HEK293 (cell line): ENCODE measurements around the gene SAP30.
A peak's percentile ranks its signal among the peaks of the same experiment; 100 is the strongest.

Source experiments
- CTCF ChIA-PET: fragments of 350-600 bp; formaldehyde crosslinking; extraction: SDS; loops from one replicate; lab custom pipeline; 2021; ENCODE audit warnings: antibody characterized with exemption; lab: Yijun Ruan, JAX
- POLR2A ChIA-PET: fragments of 300-600 bp; formaldehyde crosslinking; extraction: SDS; loops from one replicate; lab custom pipeline; 2020; ENCODE audit warnings: antibody characterized with exemption, inconsistent platforms; lab: Yijun Ruan, JAX
- H3K27ac ChIP-seq: fragments of 200-500 bp; sonication (Bioruptor generic); 2 replicates; pipeline ENCODE4 v1.5.1; 2014; ENCODE audit warnings: low read depth, low read length, control low read depth, inconsistent platforms; ENCODE audit errors: extremely low read depth
- H3K36me3 ChIP-seq, 2 experiments: fragments of 200-500 bp in 1 of 2; sonication (Bioruptor generic) in 1 of 2; 1 replicate in 1 of 2; 2 replicates in 1 of 2; pipeline ENCODE4 v1.5.1; 2014 to 2017; ENCODE audit warnings: inconsistent platforms in 2 of 2, low read length in 2 of 2; ENCODE audit not compliant: control insufficient read depth in 2 of 2, insufficient read depth in 1 of 2
- H3K4me1 ChIP-seq: fragments of 200-500 bp; sonication (Bioruptor generic); 2 replicates; pipeline ENCODE4 v1.5.1; 2014; ENCODE audit warnings: mild to moderate bottlenecking, low read length, inconsistent platforms; ENCODE audit not compliant: control insufficient read depth, insufficient read depth
- H3K4me3 ChIP-seq: 2 replicates; pipeline ENCODE4 v1.5.1; 2011; ENCODE audit warnings: low read depth, mild to moderate bottlenecking, control low read depth, low read length, moderate library complexity
- H3K9me3 ChIP-seq: fragments of 200-500 bp; sonication (Bioruptor generic); 2 replicates; pipeline ENCODE4 v1.5.1; 2014; ENCODE audit warnings: low read depth, low read length, inconsistent platforms; ENCODE audit not compliant: control insufficient read depth, insufficient read depth
- CTCF ChIP-seq: fragments of 450-650 bp; formaldehyde crosslinking; IDR thresholded peaks from 2 replicates; pipeline ENCODE4 v1.5.1; 2016; ENCODE audit warnings: missing biosample characterization, missing genetic modification characterization
- IKZF3 ChIP-seq: fragments of 450-650 bp; IDR thresholded peaks from 2 replicates; pipeline ENCODE4 v1.5.0; 2018; ENCODE audit warnings: missing biosample characterization, mild to moderate bottlenecking, missing genetic modification characterization, moderate library complexity
- PRDM6 ChIP-seq: fragments of 450-650 bp; formaldehyde crosslinking; IDR thresholded peaks from 2 replicates; pipeline ENCODE4 v1.5.1; 2017; ENCODE audit warnings: missing biosample characterization, missing genetic modification characterization
- SALL2 ChIP-seq: fragments of 450-650 bp; formaldehyde crosslinking; IDR thresholded peaks from 2 replicates; pipeline ENCODE4 v1.5.0; 2017; ENCODE audit warnings: missing biosample characterization, mild to moderate bottlenecking, missing genetic modification characterization, borderline replicate concordance
- SP7 ChIP-seq: fragments of 450-650 bp; formaldehyde crosslinking; IDR thresholded peaks from 2 replicates; pipeline ENCODE4 v1.5.1; 2016; ENCODE audit warnings: missing biosample characterization, missing genetic modification characterization
- ZFP37 ChIP-seq: fragments of 450-650 bp; formaldehyde crosslinking; IDR thresholded peaks from 2 replicates; pipeline ENCODE4 v1.5.1; 2016; ENCODE audit warnings: missing biosample characterization, missing genetic modification characterization
- ZNF121 ChIP-seq: fragments of 450-650 bp; formaldehyde crosslinking; IDR thresholded peaks from 2 replicates; pipeline ENCODE4 v1.5.1; 2016; ENCODE audit warnings: missing biosample characterization, missing genetic modification characterization
- ZNF140 ChIP-seq: fragments of 450-650 bp; formaldehyde crosslinking; IDR thresholded peaks from 2 replicates; pipeline ENCODE4 v1.5.1; 2016; ENCODE audit warnings: missing biosample characterization, missing genetic modification characterization
- ZNF157 ChIP-seq: fragments of 450-650 bp; formaldehyde crosslinking; IDR thresholded peaks from 2 replicates; pipeline ENCODE4 v1.5.1; 2016; ENCODE audit warnings: missing biosample characterization, missing genetic modification characterization
- ZNF433 ChIP-seq: fragments of 450-650 bp; formaldehyde crosslinking; IDR thresholded peaks from 2 replicates; pipeline ENCODE4 v1.5.1; 2016; ENCODE audit warnings: missing biosample characterization, missing genetic modification characterization, low read depth
- ZNF449 ChIP-seq: fragments of 450-650 bp; formaldehyde crosslinking; IDR thresholded peaks from 2 replicates; pipeline ENCODE4 v1.5.1; 2017; ENCODE audit warnings: missing biosample characterization, mild to moderate bottlenecking, missing genetic modification characterization, moderate library complexity
- ZNF600 ChIP-seq: fragments of 450-650 bp; formaldehyde crosslinking; IDR thresholded peaks from 2 replicates; pipeline ENCODE4 v1.5.1; 2016; ENCODE audit warnings: missing biosample characterization, missing genetic modification characterization
- ZNF624 ChIP-seq: fragments of 450-650 bp; formaldehyde crosslinking; IDR thresholded peaks from 2 replicates; pipeline ENCODE4 v1.5.1; 2017; ENCODE audit warnings: missing biosample characterization, missing genetic modification characterization
- ZNF677 ChIP-seq: fragments of 450-650 bp; IDR thresholded peaks from 2 replicates; pipeline ENCODE4 v1.5.0; 2018; ENCODE audit warnings: missing biosample characterization, mild to moderate bottlenecking, missing genetic modification characterization, moderate library complexity
- ZNF701 ChIP-seq: fragments of 450-650 bp; formaldehyde crosslinking; IDR thresholded peaks from 2 replicates; pipeline ENCODE4 v1.5.1; 2016; ENCODE audit warnings: missing biosample characterization, missing genetic modification characterization
- TF ChIP-seq, protein P1 (sequence below): fragments of 450-650 bp; formaldehyde crosslinking; IDR thresholded peaks from 2 replicates; pipeline ENCODE4 v1.5.1; 2017; ENCODE audit warnings: missing biosample characterization, missing genetic modification characterization
- TF ChIP-seq, protein P2 (sequence below): fragments of 450-650 bp; formaldehyde crosslinking; IDR thresholded peaks from 2 replicates; pipeline ENCODE4; 2016; ENCODE audit warnings: missing biosample characterization, missing genetic modification characterization
- TF ChIP-seq, protein P3 (sequence below): fragments of 450-650 bp; formaldehyde crosslinking; IDR thresholded peaks from 2 replicates; pipeline ENCODE4 v1.5.1; 2016; ENCODE audit warnings: missing biosample characterization, missing genetic modification characterization

SAP30 gene

DNA sequence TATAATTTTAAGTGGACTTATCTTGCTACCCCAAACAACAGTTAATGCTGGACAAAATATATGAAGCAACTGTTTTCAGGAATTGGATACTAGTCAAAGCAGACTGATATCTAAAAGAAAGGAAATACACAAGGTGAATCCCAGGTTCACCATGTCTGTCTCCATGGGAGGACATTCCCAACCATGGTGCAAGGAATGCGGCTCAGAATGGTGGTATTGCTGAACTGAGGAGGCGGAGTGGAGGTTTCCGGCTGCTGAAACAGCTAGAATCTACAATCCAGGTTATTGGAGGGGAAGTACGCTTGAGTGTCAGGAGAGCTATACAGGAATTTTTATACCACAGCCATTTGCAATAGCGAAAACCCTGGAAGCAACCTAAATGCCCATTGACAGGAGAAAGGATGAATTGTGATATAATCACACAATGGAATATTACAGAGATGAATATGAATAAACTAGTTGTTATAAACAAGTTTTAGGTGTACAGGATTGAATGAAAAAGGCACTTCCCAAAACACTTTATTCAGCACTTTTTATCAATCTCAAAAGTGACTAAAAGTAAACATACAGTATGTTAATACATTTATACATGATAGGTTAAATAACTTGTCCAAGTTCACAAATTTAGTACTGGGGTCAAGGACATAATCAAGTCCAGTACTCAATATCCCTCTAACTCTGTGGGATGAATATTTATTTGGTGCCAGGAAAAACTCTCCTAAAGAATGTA, 45.6 kb upstream of the SAP30 start:
- no peak overlapping the region for H3K27ac ChIP-seq
- TF ChIP-seq, protein P1, sequence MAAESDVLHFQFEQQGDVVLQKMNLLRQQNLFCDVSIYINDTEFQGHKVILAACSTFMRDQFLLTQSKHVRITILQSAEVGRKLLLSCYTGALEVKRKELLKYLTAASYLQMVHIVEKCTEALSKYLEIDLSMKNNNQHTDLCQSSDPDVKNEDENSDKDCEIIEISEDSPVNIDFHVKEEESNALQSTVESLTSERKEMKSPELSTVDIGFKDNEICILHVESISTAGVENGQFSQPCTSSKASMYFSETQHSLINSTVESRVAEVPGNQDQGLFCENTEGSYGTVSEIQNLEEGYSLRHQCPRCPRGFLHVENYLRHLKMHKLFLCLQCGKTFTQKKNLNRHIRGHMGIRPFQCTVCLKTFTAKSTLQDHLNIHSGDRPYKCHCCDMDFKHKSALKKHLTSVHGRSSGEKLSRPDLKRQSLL (tag by site-specific recombination) = no peak
- TF ChIP-seq IKZF3 (tag by site-specific recombination) = 0 out of 2 replicates have a peak, but pooled peaks have one; percentile 13
- ChIA-PET POLR2A (interaction anchor here (0.8 to 1.3 kb wide), 2 partner anchors 9 to 10 kb away, joined by 3 to 7 read pairs; partner anchors contain the start of gene HMGB2), CTCF (interaction anchor here (2.6 kb wide), 1 partner anchor 24 kb away, joined by 7 read pairs; no protein-coding TSS in a partner anchor)
- H3K9me3 ChIP-seq = no peaks in the 10 kb centered on the region
- H3K4me3 ChIP-seq = no peak overlapping the region
- H3K36me3 ChIP-seq = peaks cover 14 to 65% of the 10 kb centered on the region in 2 experiments
- no peaks in the 10 kb centered on the region for H3K4me1 ChIP-seq

DNA sequence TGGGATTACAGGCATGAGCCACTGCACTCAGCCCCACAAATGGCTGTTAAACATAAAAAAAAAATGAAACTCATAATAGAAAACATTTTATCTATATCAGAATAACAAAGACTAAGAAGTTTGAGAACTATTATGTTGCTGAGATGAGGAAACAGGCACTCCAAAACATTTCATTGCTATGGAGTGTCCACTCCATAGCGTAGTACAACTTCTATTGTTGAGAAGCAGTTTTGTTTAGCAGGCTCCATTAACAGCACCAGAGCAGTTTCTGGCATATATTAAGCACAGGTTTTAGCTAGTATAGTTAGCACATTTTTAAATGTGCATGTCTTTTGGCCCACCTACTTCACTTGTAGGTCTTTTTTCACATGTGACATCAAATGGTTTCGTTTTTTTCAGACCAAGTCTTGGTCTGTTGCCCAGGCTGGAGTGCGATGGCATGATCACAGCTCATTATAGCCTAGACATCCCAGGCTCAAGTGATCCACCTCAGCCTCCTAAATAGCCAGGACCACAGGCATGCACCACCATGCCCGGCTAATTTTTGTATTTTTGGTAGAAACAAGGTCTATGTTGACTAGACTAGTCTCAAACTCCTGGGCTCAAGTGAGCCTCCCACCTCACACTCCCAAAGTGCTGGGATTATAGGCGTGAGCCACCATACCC, 42.4 kb upstream of the SAP30 start:
- peaks cover 4% of the 10 kb centered on the region; the same call in 1 of the 2 replicates for H3K4me1 ChIP-seq
- H3K36me3 ChIP-seq = peaks cover 33 to 73% of the 10 kb centered on the region in 2 experiments
- H3K9me3 ChIP-seq = no peaks in the 10 kb centered on the region
- no peak overlapping the region for H3K27ac ChIP-seq
- CTCF ChIA-PET = interaction anchor here (0.6 kb wide), 1 partner anchor 335 kb away, joined by 3 read pairs; no protein-coding TSS in a partner anchor
- H3K4me3 ChIP-seq = no peak overlapping the region
- POLR2A ChIA-PET = interaction anchor here (4.2 kb wide), 1 partner anchor 42 kb away, joined by 38 read pairs; the partner anchor contains the start of gene SAP30
- TF ChIP-seq ZNF600 (tag by site-specific recombination) = peak; percentile 44; the same call in 1 of the 2 replicates
- no peak for TF ChIP-seq ZNF157

DNA sequence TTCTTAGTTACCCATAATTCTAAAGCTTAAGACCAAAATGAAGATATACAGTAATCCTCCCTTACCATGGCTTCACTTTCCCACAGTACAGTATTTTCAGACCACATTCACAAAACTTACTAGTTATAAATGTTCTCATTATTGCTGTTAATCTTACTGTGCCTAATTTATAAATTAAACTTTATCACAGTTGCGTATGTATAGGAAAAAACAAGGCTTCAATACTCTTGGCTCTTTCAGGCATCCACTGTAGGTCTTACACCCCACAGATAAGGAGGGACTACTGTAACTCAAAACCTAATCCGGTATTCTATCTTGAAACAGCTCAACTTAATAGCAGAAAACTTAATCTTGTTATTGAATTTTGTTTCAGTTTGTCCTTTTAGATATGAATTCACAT, 40.2 kb upstream of the SAP30 start:
- TF ChIP-seq ZNF624 (tag by site-specific recombination) (no peak), ZNF677 (tag by site-specific recombination) (no peak), ZNF449 (tag by site-specific recombination) (no peak), CTCF (tag by site-specific recombination) (no peak), ZNF140 (tag by site-specific recombination) (no peak), ZNF121 (tag by site-specific recombination) (no peak), ZNF701 (no peak), ZNF433 (tag by site-specific recombination) (no peak), PRDM6 (tag by site-specific recombination) (no peak), SALL2 (tag by site-specific recombination) (no peak), ZFP37 (tag by site-specific recombination) (no peak), SP7 (tag by site-specific recombination) (no peak)
- TF ChIP-seq, protein P2, sequence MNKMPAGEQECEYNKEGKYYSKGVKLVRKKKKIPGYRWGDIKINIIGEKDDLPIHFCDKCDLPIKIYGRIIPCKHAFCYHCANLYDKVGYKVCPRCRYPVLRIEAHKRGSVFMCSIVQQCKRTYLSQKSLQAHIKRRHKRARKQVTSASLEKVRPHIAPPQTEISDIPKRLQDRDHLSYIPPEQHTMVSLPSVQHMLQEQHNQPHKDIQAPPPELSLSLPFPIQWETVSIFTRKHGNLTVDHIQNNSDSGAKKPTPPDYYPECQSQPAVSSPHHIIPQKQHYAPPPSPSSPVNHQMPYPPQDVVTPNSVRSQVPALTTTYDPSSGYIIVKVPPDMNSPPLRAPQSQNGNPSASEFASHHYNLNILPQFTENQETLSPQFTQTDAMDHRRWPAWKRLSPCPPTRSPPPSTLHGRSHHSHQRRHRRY (tag by site-specific recombination) = no peak
- TF ChIP-seq, protein P3, sequence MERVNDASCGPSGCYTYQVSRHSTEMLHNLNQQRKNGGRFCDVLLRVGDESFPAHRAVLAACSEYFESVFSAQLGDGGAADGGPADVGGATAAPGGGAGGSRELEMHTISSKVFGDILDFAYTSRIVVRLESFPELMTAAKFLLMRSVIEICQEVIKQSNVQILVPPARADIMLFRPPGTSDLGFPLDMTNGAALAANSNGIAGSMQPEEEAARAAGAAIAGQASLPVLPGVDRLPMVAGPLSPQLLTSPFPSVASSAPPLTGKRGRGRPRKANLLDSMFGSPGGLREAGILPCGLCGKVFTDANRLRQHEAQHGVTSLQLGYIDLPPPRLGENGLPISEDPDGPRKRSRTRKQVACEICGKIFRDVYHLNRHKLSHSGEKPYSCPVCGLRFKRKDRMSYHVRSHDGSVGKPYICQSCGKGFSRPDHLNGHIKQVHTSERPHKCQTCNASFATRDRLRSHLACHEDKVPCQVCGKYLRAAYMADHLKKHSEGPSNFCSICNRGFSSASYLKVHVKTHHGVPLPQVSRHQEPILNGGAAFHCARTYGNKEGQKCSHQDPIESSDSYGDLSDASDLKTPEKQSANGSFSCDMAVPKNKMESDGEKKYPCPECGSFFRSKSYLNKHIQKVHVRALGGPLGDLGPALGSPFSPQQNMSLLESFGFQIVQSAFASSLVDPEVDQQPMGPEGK (tag by site-specific recombination) = no peak
- peaks cover 4% of the 10 kb centered on the region for H3K4me1 ChIP-seq
- H3K9me3 ChIP-seq = no peaks in the 10 kb centered on the region
- peaks cover 33 to 68% of the 10 kb centered on the region in 2 experiments for H3K36me3 ChIP-seq
- CTCF ChIA-PET = interaction anchor here (0.7 to 1.0 kb wide), 2 partner anchors 15 to 309 kb away, joined by 3 read pairs; no protein-coding TSS in a partner anchor
- no peak overlapping the region for H3K4me3 ChIP-seq
- H3K27ac ChIP-seq = no peak overlapping the region
- POLR2A ChIA-PET = interaction anchor here (4.2 kb wide), 1 partner anchor 40 kb away, joined by 38 read pairs; the partner anchor contains the start of gene SAP30
